ENCODE measurements around the gene EYA2. TPM values are rescaled to one million over a fixed set of nuclear protein-coding genes. Genes with fewer than 3 reads are reported as not detected.

EYA2 gene
- polyA plus RNA-seq, 4 donors = 0.50 to 0.70 TPM; not detected in 2

GRCh38 chr20:46965477-46965876, 70.8 kb downstream of the EYA2 start:
- H3K27me3 ChIP-seq (ENCODE audit: control insufficient read depth in 3 of 3, insufficient read depth in 3 of 3, low read length in 3 of 3) = no peaks in the 10 kb centered on the region
- no peak for DNase-seq
- no peaks in the 10 kb centered on the region for H3K9me3 ChIP-seq (ENCODE audit: control insufficient read depth in 2 of 2, insufficient read depth in 1 of 2, low read depth in 1 of 2, low read length in 1 of 2)
- no peaks in the 10 kb centered on the region for H3K36me3 ChIP-seq (ENCODE audit: control insufficient read depth in 3 of 3, insufficient read depth in 2 of 3, low read depth in 1 of 3, low read length in 3 of 3)
- H3K27ac ChIP-seq (ENCODE audit: low read depth in 1 of 3, low read length in 2 of 3) = no peak overlapping the region
- no peak for FAIRE-seq
- H3K4me1 ChIP-seq (ENCODE audit: control insufficient read depth in 3 of 3, insufficient read depth in 2 of 3, low read depth in 1 of 3, low read length in 2 of 3) = no peaks in the 10 kb centered on the region
- WGBS, 3 donors = 50 to 82% (median 68%) methylated on average over 9 to 14 of the region's 14 CpGs
- H3K4me3 ChIP-seq (ENCODE audit: low read depth in 1 of 3, low read length in 3 of 3) = no peak overlapping the region

GRCh38 chr20:46967646-46968045, 73.0 kb downstream of the EYA2 start:
- Histone ChIP-seq H3K4me1 (ENCODE audit: control insufficient read depth in 3 of 3, insufficient read depth in 2 of 3, low read depth in 1 of 3, low read length in 2 of 3) (no peaks in the 10 kb centered on the region), H3K27me3 (ENCODE audit: control insufficient read depth in 3 of 3, insufficient read depth in 3 of 3, low read length in 3 of 3) (no peaks in the 10 kb centered on the region), H3K9me3 (ENCODE audit: control insufficient read depth in 2 of 2, insufficient read depth in 1 of 2, low read depth in 1 of 2, low read length in 1 of 2) (no peaks in the 10 kb centered on the region), H3K27ac (ENCODE audit: low read depth in 1 of 3, low read length in 2 of 3) (no peak overlapping the region), H3K36me3 (ENCODE audit: control insufficient read depth in 3 of 3, insufficient read depth in 2 of 3, low read depth in 1 of 3, low read length in 3 of 3) (no peaks in the 10 kb centered on the region), H3K4me3 (ENCODE audit: low read depth in 1 of 3, low read length in 3 of 3) (no peak overlapping the region)
- no peak for FAIRE-seq
- 29 to 73% (median 43%) methylated on average over 2 of the region's 2 CpGs for whole genome bisulfite sequencing, 3 donors
- DNase-seq = no peak

- no peaks in the 10 kb centered on the region for H3K36me3 ChIP-seq (ENCODE audit: control insufficient read depth in 3 of 3, insufficient read depth in 2 of 3, low read depth in 1 of 3, low read length in 3 of 3)
- no peaks in the 10 kb centered on the region for H3K27me3 ChIP-seq (ENCODE audit: control insufficient read depth in 3 of 3, insufficient read depth in 3 of 3, low read length in 3 of 3)
- no peak overlapping the region for H3K27ac ChIP-seq (ENCODE audit: low read depth in 1 of 3, low read length in 2 of 3)
- WGBS, 3 donors = 13 to 20% (median 14%) methylated on average over 4 of the region's 4 CpGs
- FAIRE-seq = no peak
- no peak overlapping the region for H3K4me3 ChIP-seq (ENCODE audit: low read depth in 1 of 3, low read length in 3 of 3)
- H3K4me1 ChIP-seq (ENCODE audit: control insufficient read depth in 3 of 3, insufficient read depth in 2 of 3, low read depth in 1 of 3, low read length in 2 of 3) = no peaks in the 10 kb centered on the region
- no peaks in the 10 kb centered on the region for H3K9me3 ChIP-seq (ENCODE audit: control insufficient read depth in 2 of 2, insufficient read depth in 1 of 2, low read depth in 1 of 2, low read length in 1 of 2)
- DNase-seq = peak; percentile 26 to 27
Measured at GRCh38 chr20:46970937-46971630, 76.4 kb downstream of the EYA2 start.

- H3K4me3 ChIP-seq (ENCODE audit: low read depth in 1 of 3, low read length in 3 of 3) = no peak overlapping the region
- no peaks in the 10 kb centered on the region for H3K9me3 ChIP-seq (ENCODE audit: control insufficient read depth in 2 of 2, insufficient read depth in 1 of 2, low read depth in 1 of 2, low read length in 1 of 2)
- DNase-seq (no peak), FAIRE-seq (no peak)
- 63 to 69% (median 64%) methylated on average over 6 of the region's 6 CpGs for WGBS, 3 donors
- no peak overlapping the region for H3K27ac ChIP-seq (ENCODE audit: low read depth in 1 of 3, low read length in 2 of 3)
- no peaks in the 10 kb centered on the region for H3K36me3 ChIP-seq (ENCODE audit: control insufficient read depth in 3 of 3, insufficient read depth in 2 of 3, low read depth in 1 of 3, low read length in 3 of 3)
- peaks cover 0 to 2% (median 0%) of the 10 kb centered on the region in 3 donors for H3K27me3 ChIP-seq (ENCODE audit: control insufficient read depth in 3 of 3, insufficient read depth in 3 of 3, low read length in 3 of 3)
- H3K4me1 ChIP-seq (ENCODE audit: control insufficient read depth in 3 of 3, insufficient read depth in 2 of 3, low read depth in 1 of 3, low read length in 2 of 3) = no peaks in the 10 kb centered on the region
Measured at GRCh38 chr20:46973766-46974165, 79.1 kb downstream of the EYA2 start.

- Histone ChIP-seq H3K4me3 (ENCODE audit: low read depth in 1 of 3, low read length in 3 of 3) (no peak overlapping the region), H3K4me1 (ENCODE audit: control insufficient read depth in 3 of 3, insufficient read depth in 2 of 3, low read depth in 1 of 3, low read length in 2 of 3) (no peaks in the 10 kb centered on the region), H3K9me3 (ENCODE audit: control insufficient read depth in 2 of 2, insufficient read depth in 1 of 2, low read depth in 1 of 2, low read length in 1 of 2) (no peaks in the 10 kb centered on the region), H3K27me3 (ENCODE audit: control insufficient read depth in 3 of 3, insufficient read depth in 3 of 3, low read length in 3 of 3) (peaks cover 0 to 2% (median 0%) of the 10 kb centered on the region in 3 donors), H3K27ac (ENCODE audit: low read depth in 1 of 3, low read length in 2 of 3) (no peak overlapping the region), H3K36me3 (ENCODE audit: control insufficient read depth in 3 of 3, insufficient read depth in 2 of 3, low read depth in 1 of 3, low read length in 3 of 3) (no peaks in the 10 kb centered on the region)
- DNase-seq = no peak
- 83 to 85% (median 85%) methylated on average over 10 of the region's 10 CpGs for WGBS, 3 donors
- FAIRE-seq = no peak
Measured at GRCh38 chr20:46974669-46975434, 80.2 kb downstream of the EYA2 start.

- DNase-seq = no peak
- H3K27me3 ChIP-seq (ENCODE audit: control insufficient read depth in 3 of 3, insufficient read depth in 3 of 3, low read length in 3 of 3) = peaks cover 0 to 2% (median 0%) of the 10 kb centered on the region in 3 donors
- no peaks in the 10 kb centered on the region for H3K9me3 ChIP-seq (ENCODE audit: control insufficient read depth in 2 of 2, insufficient read depth in 1 of 2, low read depth in 1 of 2, low read length in 1 of 2)
- no peaks in the 10 kb centered on the region for H3K36me3 ChIP-seq (ENCODE audit: control insufficient read depth in 3 of 3, insufficient read depth in 2 of 3, low read depth in 1 of 3, low read length in 3 of 3)
- no peak overlapping the region for H3K27ac ChIP-seq (ENCODE audit: low read depth in 1 of 3, low read length in 2 of 3)
- no peak for FAIRE-seq
- no peak overlapping the region for H3K4me3 ChIP-seq (ENCODE audit: low read depth in 1 of 3, low read length in 3 of 3)
- WGBS, 3 donors = 90 to 95% (median 94%) methylated on average over 6 of the region's 6 CpGs
- no peaks in the 10 kb centered on the region for H3K4me1 ChIP-seq (ENCODE audit: control insufficient read depth in 3 of 3, insufficient read depth in 2 of 3, low read depth in 1 of 3, low read length in 2 of 3)
Measured at GRCh38 chr20:46975976-46976375, 81.3 kb downstream of the EYA2 start.

GRCh38 chr20:46977204-46977603, 82.6 kb downstream of the EYA2 start:
- H3K4me3 ChIP-seq (ENCODE audit: low read depth in 1 of 3, low read length in 3 of 3) = no peak overlapping the region
- H3K27me3 ChIP-seq (ENCODE audit: control insufficient read depth in 3 of 3, insufficient read depth in 3 of 3, low read length in 3 of 3) = peaks cover 0 to 2% (median 0%) of the 10 kb centered on the region in 3 donors
- DNase-seq = no peak
- no peak overlapping the region for H3K27ac ChIP-seq (ENCODE audit: low read depth in 1 of 3, low read length in 2 of 3)
- no peaks in the 10 kb centered on the region for H3K9me3 ChIP-seq (ENCODE audit: control insufficient read depth in 2 of 2, insufficient read depth in 1 of 2, low read depth in 1 of 2, low read length in 1 of 2)
- H3K36me3 ChIP-seq (ENCODE audit: control insufficient read depth in 3 of 3, insufficient read depth in 2 of 3, low read depth in 1 of 3, low read length in 3 of 3) = no peaks in the 10 kb centered on the region
- no peak for FAIRE-seq
- no peaks in the 10 kb centered on the region for H3K4me1 ChIP-seq (ENCODE audit: control insufficient read depth in 3 of 3, insufficient read depth in 2 of 3, low read depth in 1 of 3, low read length in 2 of 3)

- DNase-seq = no peak
- no peak overlapping the region for H3K27ac ChIP-seq (ENCODE audit: low read depth in 1 of 3, low read length in 2 of 3)
- no peaks in the 10 kb centered on the region for H3K36me3 ChIP-seq (ENCODE audit: control insufficient read depth in 3 of 3, insufficient read depth in 2 of 3, low read depth in 1 of 3, low read length in 3 of 3)
- H3K4me1 ChIP-seq (ENCODE audit: control insufficient read depth in 3 of 3, insufficient read depth in 2 of 3, low read depth in 1 of 3, low read length in 2 of 3) = no peaks in the 10 kb centered on the region
- H3K4me3 ChIP-seq (ENCODE audit: low read depth in 1 of 3, low read length in 3 of 3) = no peak overlapping the region
- no peaks in the 10 kb centered on the region for H3K9me3 ChIP-seq (ENCODE audit: control insufficient read depth in 2 of 2, insufficient read depth in 1 of 2, low read depth in 1 of 2, low read length in 1 of 2)
- no peak for FAIRE-seq
- WGBS, 3 donors = 78 to 84% (median 80%) methylated on average over 13 of the region's 13 CpGs
- peaks cover 0 to 2% (median 0%) of the 10 kb centered on the region in 3 donors for H3K27me3 ChIP-seq (ENCODE audit: control insufficient read depth in 3 of 3, insufficient read depth in 3 of 3, low read length in 3 of 3)
Measured at GRCh38 chr20:46977909-46978588, 83.4 kb downstream of the EYA2 start.

All from small intestine (tissue), 7 donors.